RCC 7860 (cell line): ENCODE data around the gene COPZ2.
"Not testable (repeated sequence)": the region's sequence is repeated elsewhere in the genome, so short reads cannot be mapped to it uniquely, and the experiment has no call there.

Experiments used
- DNase-seq: peaks from one replicate; pipeline ENCODE4 v3.0.0-alpha.2; 2015; ENCODE audit warnings: low spot score
- FAIRE-seq: peaks from 2 replicates; lab custom pipeline; 2012; peaks lifted over from hg19 to GRCh38; lab: Jason Lieb, UNC

Gene COPZ2

DNA sequence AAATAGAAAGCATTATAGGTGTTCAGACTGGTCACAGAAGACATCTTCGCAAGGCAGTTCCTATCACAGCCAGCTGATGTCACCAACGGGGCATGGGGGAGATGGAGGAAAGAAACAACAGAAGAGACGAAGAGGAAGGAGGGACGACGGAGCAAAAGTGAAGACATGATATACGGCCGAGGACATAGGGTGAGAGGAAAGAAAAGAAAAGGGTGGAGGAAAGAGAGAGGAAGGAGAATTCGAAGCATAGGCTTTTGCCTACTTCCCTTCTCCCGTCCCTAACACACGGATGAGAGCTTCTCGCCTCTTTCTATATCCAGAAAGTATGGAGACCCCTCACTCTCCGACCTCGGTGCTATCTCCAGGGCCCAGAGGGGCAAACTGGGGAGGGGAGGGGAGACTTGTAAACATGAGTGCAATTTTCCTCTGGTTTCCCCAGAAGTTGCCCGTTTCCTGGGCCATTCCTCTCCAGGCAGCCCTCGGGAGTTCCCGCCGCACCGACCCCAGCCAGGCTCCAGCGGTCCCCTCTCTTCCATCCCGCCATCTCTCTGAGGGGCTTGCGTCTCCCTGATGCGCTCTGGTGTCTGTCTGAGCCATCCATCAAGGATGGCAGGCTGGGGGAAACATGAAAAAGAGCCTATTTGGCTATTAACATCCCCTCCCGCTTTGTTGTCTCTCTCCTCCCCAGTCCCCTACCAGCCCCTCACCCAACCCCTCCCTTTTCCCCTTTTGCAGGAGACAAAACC lies 26.0 kb downstream of the COPZ2 start:
- DNase-seq = peak; percentile 11
- no peak for FAIRE-seq

DNA sequence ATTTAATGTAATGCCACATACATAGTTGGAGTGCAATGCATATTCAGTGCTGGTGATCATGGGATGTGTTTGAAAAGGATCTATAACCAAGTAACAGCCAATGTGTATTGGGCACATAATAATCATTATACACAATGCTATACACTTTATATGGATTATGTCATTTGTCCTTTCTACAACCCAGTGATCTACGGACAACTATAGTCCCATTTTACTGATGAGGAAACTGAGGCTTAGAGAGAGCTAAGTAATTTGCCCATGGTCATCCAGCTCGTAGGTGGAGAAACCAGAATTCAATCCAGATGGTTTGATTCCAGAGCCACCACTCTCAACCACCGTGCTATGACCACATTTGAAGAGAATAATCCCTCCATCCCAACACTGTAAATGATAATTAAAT lies 27.4 kb downstream of the COPZ2 start:
- FAIRE-seq = no peak

DNA sequence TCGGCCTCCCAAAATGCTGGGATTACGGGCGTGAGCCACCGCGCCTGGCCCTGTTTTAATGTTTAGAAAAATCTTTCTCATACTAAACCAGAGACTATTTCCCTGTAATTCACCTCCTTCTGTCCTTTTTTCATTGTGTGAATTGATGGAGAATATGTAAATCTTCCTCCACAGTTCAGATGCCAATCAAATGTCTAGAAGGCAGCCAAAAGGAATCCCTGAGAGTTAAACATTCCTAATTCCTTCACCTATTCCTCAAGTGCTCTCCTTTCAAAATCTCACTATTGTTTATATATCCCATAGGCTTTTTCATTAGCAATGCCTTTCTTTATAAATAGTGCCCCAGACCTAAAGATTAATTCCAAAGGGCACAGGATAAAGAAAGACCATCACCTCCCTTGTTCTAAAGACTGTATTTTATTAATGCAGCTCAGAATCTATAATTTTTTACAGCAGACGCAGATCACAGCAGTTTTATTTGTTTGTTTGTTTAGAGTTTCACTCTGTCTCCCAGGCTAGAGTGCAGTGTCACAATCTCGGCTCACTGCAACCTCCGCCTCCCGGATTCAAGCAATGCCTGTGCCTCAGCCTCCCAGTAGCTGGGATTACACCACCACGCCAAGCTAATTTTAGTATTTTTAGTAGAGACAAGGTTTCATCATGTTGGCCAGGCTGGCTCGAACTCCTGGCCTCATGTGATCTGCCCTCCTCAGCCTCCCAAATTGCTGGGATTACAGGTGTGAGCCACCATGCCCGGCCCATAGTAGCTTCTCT lies 30.5 kb downstream of the COPZ2 start:
- FAIRE-seq (no peak), DNase-seq (no peak)

More for the DNA sequence above, 27.4 kb downstream of the COPZ2 start:
- DNase-seq = no peak

DNA sequence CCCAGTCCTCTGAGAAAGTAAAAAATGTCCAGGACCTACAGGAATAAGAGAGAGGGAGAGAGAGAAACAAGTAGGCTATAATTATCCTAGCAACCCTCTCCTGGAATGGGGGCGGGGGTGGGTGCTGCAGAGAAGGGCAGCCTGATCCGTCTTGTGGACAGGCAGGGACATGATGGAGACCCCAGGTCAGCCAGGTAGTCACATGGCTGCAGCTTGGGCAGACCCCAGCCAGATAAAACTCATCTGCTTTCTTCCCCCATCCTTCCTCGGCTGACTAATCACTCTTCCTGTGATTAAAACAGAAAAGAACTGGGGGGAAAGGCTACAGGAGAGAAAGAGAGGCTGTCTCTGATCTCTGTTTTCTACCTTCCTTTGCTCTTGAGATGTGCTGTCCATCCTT lies 32.6 kb downstream of the COPZ2 start:
- DNase-seq (no peak), FAIRE-seq (no peak)

DNA sequence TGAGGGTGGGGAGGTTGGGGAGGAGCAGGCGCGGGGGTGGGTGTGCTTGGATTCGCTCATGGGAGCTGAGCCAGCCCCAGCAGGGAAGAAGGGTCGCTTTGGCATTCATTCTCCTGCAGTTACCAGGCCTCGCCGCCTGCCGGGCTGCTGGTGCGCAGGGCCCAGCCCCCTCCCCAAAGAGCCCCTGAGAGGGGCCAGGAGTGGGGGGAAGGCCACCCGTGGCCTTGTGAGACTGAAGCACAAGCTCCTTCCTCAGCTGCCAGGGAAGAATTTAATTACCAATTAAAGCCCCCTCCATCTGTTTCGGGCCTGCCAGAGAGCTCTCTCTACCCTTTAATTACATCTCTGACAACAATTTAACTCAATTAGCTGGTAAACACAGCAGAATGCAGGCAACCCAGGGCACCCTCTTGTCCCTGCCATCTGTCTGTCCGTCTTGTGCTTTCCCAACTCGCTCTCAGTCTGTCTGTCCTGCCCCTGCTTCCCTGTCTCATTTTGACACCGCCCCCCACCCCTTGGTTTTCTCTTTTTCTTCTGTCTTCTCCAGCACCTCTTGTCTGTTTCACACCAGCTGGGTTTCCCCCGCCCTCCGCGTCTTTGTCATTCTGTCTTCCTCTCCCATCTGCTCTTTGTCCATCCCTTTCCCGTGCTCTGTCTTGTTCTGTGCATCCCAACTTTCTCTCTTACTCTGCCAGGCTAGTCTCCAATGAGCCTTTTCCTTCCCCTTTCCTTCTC lies 34.0 kb downstream of the COPZ2 start:
- FAIRE-seq (no peak), DNase-seq (no peak)

DNA sequence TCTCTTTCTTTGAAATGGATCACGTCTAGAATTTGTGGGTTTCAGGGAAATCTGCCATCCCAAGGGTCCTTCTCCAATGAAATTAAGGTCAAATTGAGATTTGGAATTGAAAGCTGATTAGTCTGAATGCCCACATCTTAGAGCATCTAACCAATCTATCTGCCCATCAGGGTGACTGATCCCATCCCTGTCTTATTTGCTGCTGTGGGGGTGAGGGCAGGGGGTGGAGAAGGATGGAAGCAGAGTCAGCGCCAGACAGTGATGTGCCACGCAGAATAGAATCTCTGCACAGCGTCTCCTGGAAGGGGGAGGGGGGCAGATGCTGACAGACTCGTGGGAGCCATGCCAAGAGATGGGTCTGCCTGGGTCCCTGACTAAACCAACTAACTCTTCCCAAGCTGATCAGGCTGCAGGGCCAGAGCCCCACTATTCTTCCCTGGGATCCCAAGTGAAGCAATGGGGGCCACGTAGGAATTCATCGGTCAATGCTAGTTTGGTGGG lies 34.6 kb downstream of the COPZ2 start:
- DNase-seq (peak; percentile 8), FAIRE-seq (no peak)

DNA sequence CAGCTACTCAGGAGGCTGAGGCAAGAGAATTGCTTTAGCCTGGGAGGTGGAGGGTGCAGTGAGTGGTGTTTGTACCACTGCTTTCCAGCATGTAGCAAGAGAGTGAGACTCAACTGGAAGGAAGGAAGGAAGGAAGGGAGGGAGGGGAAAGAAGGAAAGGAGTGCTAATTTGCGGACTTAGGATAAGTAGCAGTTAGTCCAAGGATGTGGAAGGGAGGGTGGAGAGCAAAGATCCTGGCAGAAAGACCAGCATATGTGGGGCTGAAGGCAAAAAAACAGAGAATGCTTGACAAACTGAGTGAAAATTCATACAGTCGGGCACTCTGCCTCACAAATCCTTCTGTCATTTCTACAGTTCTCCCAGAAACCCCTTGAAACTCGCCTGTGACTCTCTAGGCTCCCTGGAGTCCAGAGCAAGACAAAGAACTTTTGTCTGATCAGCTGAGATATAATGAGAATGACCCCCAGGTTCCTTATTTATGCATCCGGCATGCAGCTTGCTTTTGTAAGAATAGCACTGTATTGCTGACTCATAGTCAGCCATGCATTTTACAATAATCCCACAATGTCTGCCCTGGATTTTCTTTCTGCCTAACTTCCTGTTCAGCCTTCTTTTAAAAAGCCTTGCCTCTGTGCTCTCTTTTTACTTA lies 35.2 kb downstream of the COPZ2 start:
- peak; percentile 81 for FAIRE-seq
- DNase-seq = peak; percentile 85

DNA sequence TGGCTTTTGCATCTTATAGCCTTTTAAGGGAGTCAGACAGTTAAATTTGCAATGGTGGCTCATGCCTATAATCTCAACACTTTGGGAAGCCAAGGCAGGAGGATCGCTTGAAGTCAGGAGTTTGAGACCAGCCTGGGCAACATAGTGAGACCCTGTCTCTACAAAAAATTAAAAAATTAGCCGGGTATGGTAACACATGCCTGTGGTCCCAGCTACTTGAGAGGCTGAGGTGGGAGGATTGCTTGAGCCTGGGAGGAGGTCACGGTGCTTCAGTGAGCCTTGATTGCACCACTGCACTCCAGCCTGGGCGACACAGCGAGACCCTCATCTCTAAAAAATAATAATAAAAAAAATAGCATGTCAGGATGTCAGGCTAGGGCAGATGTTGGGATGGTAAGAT lies 35.9 kb downstream of the COPZ2 start:
- DNase-seq, FAIRE-seq: not testable (repeated sequence)

DNA sequence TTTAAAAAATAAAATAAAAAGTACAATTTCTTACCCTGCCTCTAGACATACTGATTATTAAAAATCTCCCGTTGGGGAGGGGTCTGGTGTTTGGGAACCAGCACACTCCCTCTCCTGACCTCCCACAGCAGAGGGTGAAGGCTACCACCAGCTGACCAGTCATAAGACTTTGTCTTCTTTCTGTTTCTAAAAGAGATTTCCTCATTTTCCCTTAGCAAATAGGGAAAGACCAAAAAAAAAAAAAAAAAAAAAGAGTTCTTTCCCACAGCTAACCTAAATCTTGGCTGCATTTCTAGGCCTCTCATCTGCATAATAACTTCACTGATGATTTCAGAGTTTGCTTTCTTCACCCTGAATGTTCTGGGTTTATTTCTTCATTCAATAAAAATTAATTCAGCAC lies 36.4 kb downstream of the COPZ2 start:
- no peak for FAIRE-seq
- no peak for DNase-seq

DNA sequence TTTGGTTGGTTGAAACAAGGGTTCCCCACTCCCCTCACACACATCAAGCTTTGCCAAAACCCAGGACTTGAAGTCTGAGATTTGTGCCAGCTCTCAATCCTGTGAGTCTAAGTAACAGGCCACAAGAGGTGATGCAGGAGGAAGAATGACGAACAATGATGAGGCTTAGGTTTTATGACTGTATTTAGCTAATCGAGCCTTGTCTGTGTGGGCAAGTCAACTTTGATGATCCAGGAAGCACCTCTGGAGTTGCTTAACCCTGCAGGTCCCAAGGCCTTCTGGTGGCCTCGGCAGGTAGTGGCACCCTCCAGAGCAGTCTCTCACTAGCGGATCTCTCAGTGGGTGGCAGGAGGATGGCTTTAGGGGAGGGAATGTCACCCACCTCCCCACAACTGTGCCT lies 38.0 kb downstream of the COPZ2 start:
- DNase-seq (peak; percentile 50), FAIRE-seq (no peak)

DNA sequence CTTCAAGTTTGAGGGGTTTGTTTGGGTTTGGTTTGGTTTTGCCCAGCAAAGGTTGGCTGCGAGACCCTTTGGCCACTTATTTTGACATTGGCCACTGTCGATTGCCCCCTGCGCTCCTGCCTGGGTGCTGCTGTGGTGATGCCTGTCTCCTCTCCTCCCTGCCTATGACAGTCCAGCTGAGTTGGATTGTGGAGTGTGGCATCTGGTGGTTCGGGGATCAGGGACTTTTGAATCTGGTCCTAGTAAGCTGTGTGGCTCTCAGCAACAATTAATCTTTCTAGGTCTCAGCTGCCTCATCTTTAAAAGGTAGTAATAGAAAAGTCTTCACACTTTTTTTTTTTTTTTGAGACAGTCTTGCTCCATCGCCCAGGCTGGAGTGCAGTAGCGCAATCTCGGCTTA lies 39.6 kb downstream of the COPZ2 start:
- DNase-seq (no peak), FAIRE-seq (no peak)

DNA sequence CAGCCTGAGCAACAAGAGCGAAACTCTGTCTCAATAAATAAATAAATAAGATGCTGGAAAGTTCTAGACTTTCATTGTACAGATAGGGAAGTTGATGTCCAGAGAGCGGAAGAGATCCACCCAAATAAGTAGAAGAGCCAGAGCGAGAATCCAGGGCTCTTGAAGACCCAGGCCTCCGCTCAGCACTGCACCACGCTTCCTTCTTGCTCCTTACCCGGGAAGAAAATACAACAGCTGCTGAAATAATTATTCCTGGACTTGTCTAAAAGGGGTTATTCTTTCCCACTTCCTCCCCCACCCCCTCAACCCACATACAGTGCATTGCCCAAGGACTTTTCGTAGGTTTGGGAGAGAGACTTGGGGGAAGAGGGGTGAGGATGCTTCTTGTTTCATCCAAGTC lies 40.0 kb downstream of the COPZ2 start:
- no peak for FAIRE-seq
- no peak for DNase-seq

DNA sequence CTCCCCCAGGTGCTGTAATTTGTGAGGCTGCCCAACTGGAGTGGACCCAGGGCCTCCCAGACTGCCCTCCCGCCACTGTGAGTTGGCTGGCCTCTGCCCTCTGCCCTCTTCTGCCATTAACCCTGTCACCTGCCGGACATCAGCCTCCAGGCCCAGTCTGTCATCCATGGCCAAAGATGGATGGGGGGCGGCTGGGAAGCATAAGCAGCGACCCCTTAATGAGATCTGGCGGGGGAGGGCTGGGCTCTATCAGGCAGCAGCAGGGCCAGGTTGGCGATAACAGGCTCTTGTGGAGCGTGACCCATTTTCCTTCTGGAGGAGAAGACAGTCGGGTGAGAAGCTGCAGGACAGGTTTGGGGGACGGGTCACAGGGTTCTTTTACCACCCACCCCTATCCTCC lies 41.4 kb downstream of the COPZ2 start:
- FAIRE-seq (no peak), DNase-seq (no peak)

DNA sequence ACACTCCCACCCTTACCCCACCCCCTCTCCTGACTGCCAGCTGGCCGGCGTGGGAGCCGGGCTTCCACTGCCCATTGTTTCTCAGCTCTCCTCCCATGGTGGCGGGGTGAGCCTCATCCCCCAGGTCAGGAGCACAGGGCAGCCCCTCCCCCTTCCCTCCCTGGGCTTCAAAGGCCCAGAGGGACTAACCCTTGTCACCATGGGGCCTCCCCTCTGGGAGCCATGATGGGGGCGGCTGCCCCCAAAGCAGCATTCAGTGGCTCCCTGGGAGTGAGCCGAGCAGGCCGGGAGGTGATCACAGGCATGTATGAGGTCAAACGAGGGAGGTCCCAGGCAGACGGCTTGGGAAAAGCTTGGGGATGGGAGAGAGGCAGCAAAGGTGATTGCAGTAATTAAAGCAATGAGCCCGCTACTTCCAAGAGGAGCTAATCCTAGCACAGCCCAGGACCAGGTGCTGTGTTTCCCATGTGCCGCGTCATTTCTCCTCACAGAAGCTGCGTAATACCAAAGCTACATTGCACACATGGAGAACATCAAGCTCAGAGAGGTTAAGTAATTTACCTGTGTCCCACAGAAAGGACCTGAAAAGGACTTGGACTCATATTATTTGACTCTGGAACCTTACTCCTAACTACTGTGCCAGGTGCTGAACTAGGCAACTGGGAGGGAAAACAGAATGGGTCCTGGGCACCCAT lies 42.2 kb downstream of the COPZ2 start:
- no peak for DNase-seq
- no peak for FAIRE-seq

DNA sequence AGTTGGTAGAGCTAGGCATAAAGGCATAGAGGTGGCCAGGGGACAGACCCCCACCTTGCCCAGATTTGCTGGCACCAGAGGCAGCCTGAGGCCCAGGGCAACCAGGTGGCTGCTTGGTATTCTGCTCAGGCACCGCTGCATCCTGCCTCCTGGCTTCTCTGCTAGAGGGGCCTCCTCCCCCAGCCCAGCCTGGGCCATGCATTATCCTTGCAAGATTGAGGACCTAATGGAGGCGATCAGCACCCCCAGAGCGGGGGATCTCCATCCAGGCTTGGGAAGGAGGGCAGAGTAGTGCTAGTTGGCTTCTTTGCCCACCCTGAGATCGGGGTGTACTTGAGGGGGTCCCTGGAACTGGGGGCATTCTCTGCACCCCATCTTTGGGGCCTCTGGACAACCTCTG lies 42.9 kb downstream of the COPZ2 start:
- no peak for DNase-seq
- FAIRE-seq = no peak

DNA sequence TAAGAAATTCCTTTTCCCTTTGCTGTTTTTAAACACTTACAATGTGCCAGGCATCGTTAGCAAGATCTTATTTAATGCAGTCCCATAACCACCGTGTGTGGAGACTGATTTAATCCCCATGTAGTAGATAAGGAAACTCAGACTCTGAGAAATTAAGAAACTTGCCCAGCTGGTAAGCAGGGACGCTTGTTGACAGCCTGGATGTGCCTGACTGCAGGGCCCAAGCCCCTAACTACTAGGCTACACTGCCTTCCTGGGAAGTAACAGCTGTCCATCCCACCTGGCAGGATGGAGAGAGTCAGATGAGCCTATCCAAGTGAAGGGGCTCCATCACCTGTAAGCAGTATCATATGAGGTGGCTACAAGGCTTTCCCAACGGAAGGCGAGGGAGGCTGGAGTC lies 43.6 kb downstream of the COPZ2 start:
- no peak for FAIRE-seq
- DNase-seq = no peak

DNA sequence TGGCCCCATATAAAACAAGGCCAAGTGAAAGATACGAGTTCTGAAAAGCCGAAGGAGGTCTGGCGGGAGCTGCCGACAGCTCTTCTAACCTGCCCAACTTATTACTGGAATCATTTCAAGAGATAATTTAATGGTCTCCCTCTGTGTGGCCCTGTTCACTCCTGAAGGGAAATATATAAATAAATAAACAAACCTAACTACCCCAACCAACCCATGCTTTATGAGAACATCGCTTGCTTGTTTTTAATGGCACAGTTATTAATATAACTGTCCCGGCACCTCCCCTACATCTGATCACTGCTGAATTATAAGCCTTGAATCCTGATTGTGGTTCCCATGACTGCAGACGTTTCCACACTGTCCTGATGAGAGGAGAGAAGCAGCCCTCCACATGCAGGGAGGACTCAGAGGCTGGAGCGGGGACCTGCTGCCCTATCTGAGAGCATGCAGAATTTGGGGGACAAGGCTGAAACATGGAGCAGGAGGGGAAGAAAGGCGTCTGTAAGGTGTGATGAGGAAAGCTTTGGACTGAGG lies 44.5 kb downstream of the COPZ2 start:
- DNase-seq (no peak), FAIRE-seq (no peak)

DNA sequence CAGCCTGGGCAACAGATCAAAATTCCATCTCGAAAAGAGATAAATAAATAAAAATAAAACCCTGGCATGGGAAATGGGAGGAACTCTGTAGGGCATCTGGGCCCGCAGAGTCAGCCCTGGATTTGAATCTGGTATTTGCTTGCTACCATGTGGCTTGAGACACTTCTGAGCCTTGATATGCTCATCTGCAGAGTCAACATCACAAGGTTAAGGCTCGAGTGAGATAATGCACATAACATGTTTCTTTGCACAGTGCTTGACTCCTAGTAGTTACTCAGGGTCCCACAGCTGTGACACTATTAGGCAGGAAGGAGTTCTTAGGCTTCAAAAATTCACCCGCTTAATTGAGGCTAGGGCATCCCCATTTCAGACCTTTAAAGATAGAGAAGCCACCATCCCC lies 45.4 kb downstream of the COPZ2 start:
- FAIRE-seq (no peak), DNase-seq (no peak)

DNA sequence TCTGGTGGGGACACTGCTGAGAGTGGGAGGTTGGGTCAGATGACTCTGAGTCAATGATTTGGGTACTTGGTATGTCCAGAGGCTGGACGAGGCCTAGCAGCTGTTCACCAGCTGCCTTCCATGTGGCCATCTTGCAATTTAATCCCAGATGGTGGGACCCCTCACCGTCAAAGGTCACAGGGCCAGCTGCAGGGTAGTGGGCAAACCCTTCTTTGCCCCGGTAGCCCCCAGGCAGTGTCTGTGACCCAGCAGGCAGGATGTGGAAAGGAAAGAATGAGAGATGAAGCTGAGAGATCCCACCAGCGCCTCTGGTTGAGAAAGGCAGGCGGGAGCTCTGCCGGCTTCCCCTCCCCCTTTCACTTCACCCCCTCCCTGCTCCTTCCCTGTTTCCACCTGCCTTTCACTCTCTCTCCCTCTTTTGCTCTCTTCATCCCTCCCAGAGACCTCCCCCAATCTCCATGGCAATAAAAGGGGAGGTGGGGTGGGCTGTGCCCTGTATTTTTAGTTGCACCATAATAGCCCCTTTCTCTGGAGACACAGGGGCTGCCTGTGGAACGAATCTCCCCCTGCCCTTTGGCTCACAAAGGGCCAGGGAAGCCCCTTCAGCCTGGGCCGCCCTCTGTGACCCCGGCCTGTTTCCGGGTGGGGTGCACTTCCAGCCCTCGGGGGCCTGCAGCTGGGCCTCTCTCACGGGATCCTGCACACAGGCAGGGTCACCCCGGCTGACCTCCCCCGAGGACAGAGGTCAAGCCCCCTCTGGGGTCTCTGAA lies 46.5 kb downstream of the COPZ2 start:
- DNase-seq = no peak

More for the DNA sequence above, 46.5 kb downstream of the COPZ2 start:
- FAIRE-seq = no peak
